DND-41 (cell line): ENCODE data around the gene PLD6.

ENCODE experiments used
- ATAC-seq: fragments of 200-7000 bp; cut with Tn5 transposase; 3 replicates; pipeline ENCODE4 v1.9.1; 2021; ENCODE audit warnings: low read depth; ENCODE audit not compliant: insufficient read depth
- DNase-seq: peaks from one replicate; pipeline ENCODE4 v3.0.0-alpha.2; 2020
- H2AFZ ChIP-seq: 2 replicates; pipeline ENCODE4 v1.6.0; 2012; ENCODE audit warnings: low read depth, low read length
- H3K27ac ChIP-seq: 2 replicates; pipeline ENCODE4 v1.5.1; 2012; ENCODE audit warnings: low read length, inconsistent platforms
- H3K27me3 ChIP-seq: fragments of 200-600 bp; sonication (generic); 2 replicates; pipeline ENCODE4 v1.6.0; 2012; ENCODE audit warnings: low read length, mild to moderate bottlenecking, inconsistent platforms; ENCODE audit not compliant: insufficient read depth, poor library complexity
- H3K36me3 ChIP-seq: 2 replicates; pipeline ENCODE4 v1.5.1; 2012; ENCODE audit warnings: low read length, inconsistent platforms; ENCODE audit not compliant: insufficient read depth
- H3K4me1 ChIP-seq: 2 replicates; pipeline ENCODE4 v1.5.1; 2012; ENCODE audit warnings: mild to moderate bottlenecking, low read length; ENCODE audit not compliant: insufficient read depth
- H3K4me2 ChIP-seq: 2 replicates; pipeline ENCODE4 v1.6.0; 2012; ENCODE audit warnings: mild to moderate bottlenecking, moderate library complexity, low read length, inconsistent platforms; ENCODE audit not compliant: insufficient read depth
- H3K4me3 ChIP-seq, 2 experiments: fragments of 200-600 bp in 1 of 2; shearing (Covaris generic) in 1 of 2; 2 replicates each; pipeline ENCODE4 v1.5.1; 2012 to 2016; ENCODE audit warnings: inconsistent platforms in 2 of 2, low read length in 2 of 2, mild to moderate bottlenecking in 2 of 2, low read depth in 1 of 2, moderate library complexity in 1 of 2
- H3K79me2 ChIP-seq: 2 replicates; pipeline ENCODE4 v1.6.0; 2012; ENCODE audit warnings: low read length, inconsistent platforms; ENCODE audit not compliant: insufficient read depth
- H3K9ac ChIP-seq: 2 replicates; pipeline ENCODE4 v1.6.0; 2012; ENCODE audit warnings: low read depth, mild to moderate bottlenecking, inconsistent platforms, low read length, moderate library complexity
- H3K9me3 ChIP-seq: 2 replicates; pipeline ENCODE4 v1.5.1; 2012; ENCODE audit warnings: low read length, moderate library complexity, mild to moderate bottlenecking, inconsistent platforms; ENCODE audit not compliant: insufficient read depth, severe bottlenecking
- H4K20me1 ChIP-seq: 2 replicates; pipeline ENCODE4 v1.6.0; 2012; ENCODE audit warnings: low read length; ENCODE audit not compliant: insufficient read depth
- CTCF ChIP-seq: IDR thresholded peaks from 2 replicates; pipeline ENCODE4 v1.5.1; 2012; ENCODE audit warnings: borderline replicate concordance, low read length, moderate library complexity, mild to moderate bottlenecking; ENCODE audit not compliant: poor library complexity, severe bottlenecking; ENCODE audit errors: extremely low read depth
- EZH2 ChIP-seq: IDR thresholded peaks from 3 replicates; pipeline ENCODE4 v1.6.1; 2012; ENCODE audit warnings: borderline replicate concordance, low read depth, mild to moderate bottlenecking, moderate library complexity, low read length, inconsistent platforms; ENCODE audit not compliant: severe bottlenecking

PLD6 gene

GRCh38 chr17:17231621-17232302, 25.6 kb upstream of the PLD6 start:
- no peak for DNase-seq
- no peak overlapping the region for H3K4me2 ChIP-seq
- H3K4me1 ChIP-seq = peaks cover 17% of the 10 kb centered on the region
- TF ChIP-seq CTCF (no peak), EZH2 (no peak)
- H2AFZ ChIP-seq = no peak overlapping the region
- no peaks in the 10 kb centered on the region for H3K9me3 ChIP-seq
- peaks cover 42% of the 10 kb centered on the region for H3K79me2 ChIP-seq
- H3K27ac ChIP-seq = no peak overlapping the region
- H3K36me3 ChIP-seq = peaks cover 65% of the 10 kb centered on the region
- H3K9ac ChIP-seq = no peak overlapping the region
- H3K4me3 ChIP-seq = no peak overlapping the region
- no peaks in the 10 kb centered on the region for H3K27me3 ChIP-seq
- ATAC-seq = no peak
- H4K20me1 ChIP-seq = peaks cover 20% of the 10 kb centered on the region

- Histone ChIP-seq H3K4me3 (no peak overlapping the region), H4K20me1 (peaks cover 15% of the 10 kb centered on the region), H3K27ac (no peak overlapping the region), H3K4me1 (no peaks in the 10 kb centered on the region), H3K4me2 (no peak overlapping the region), H3K9me3 (no peaks in the 10 kb centered on the region), H3K27me3 (no peaks in the 10 kb centered on the region), H2AFZ (no peak overlapping the region), H3K36me3 (peaks cover 81% of the 10 kb centered on the region), H3K79me2 (peaks cover 22% of the 10 kb centered on the region), H3K9ac (no peak overlapping the region)
- no peak for ATAC-seq
- DNase-seq = no peak
- TF ChIP-seq EZH2 = no peak
- TF ChIP-seq CTCF = no peak
These were observed 23.6 kb upstream of the PLD6 start for GRCh38 chr17:17229416-17230384.

DNA sequence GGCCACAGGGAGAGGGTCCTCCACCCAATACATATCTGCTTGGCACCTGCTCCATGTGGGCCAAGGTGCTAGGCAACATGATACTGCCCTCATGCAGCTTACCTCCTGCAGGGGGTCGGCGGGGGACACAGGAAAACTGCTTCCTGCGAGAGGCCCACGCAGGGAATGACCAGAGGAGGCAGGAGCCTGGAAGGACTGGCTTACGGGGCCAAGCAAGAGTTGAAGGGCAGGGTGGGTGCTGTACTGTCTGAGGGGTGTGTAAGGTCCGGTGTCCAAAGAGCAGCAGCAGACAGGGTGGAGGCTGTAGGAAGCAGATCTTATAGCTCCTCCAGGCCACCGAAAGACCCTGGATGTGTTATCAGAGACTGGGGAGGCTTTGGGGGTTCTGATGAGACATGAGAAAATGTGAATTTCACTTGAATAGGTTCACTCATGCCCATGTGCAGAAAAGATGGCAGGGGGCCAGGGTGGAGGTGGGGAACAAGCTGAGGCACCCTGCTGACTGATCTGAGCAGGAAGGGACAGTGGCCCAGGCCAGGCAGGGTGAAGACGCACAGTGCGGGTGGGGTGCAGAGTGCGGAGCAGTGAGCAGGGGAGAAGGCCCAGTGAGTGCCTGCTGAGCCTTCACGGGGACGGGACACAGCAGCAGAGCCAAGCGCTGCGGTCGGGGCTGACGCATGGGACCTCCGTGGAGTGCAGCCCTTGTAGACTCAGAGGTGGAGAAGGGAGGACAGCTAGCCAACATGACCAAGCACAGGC, 22.6 kb upstream of the PLD6 start:
- H3K9me3 ChIP-seq = no peaks in the 10 kb centered on the region
- H3K4me2 ChIP-seq = no peak overlapping the region
- DNase-seq (no peak), ATAC-seq (no peak)
- H2AFZ ChIP-seq = no peak overlapping the region
- H3K4me1 ChIP-seq = no peaks in the 10 kb centered on the region
- H3K4me3 ChIP-seq = no peak overlapping the region
- H3K27ac ChIP-seq = no peak overlapping the region
- peaks cover 89% of the 10 kb centered on the region for H3K36me3 ChIP-seq
- peaks cover 14% of the 10 kb centered on the region; the same call in 1 of the 2 replicates for H3K79me2 ChIP-seq
- H4K20me1 ChIP-seq = peaks cover 15% of the 10 kb centered on the region
- H3K9ac ChIP-seq = no peak overlapping the region
- H3K27me3 ChIP-seq = no peaks in the 10 kb centered on the region
- TF ChIP-seq CTCF (no peak), EZH2 (no peak)
